Neutrophil (primary cell): Measurements from ENCODE around the gene EXOC2.
A peak's percentile ranks its signal among the peaks of the same experiment; 100 is the strongest.

Source experiments
- H3K27ac ChIP-seq: fragments of 200-600 bp; sonication (generic); 2 replicates; pipeline ENCODE4 v1.5.1; 2016; ENCODE audit warnings: mild to moderate bottlenecking, moderate library complexity
- H3K27me3 ChIP-seq: fragments of 200-600 bp; sonication (generic); 2 replicates; pipeline ENCODE4 v1.6.0; 2016; ENCODE audit warnings: mild to moderate bottlenecking
- H3K36me3 ChIP-seq: fragments of 200-600 bp; sonication (generic); 2 replicates; pipeline ENCODE4 v1.5.1; 2017
- H3K4me1 ChIP-seq, 2 experiments: fragments of 200-600 bp in 1 of 2; sonication (generic) in 1 of 2; 1 replicate in 1 of 2; 2 replicates in 1 of 2; pipeline versions ENCODE4 v1.5.1 to v1.6.1; 2013 to 2016; ENCODE audit warnings: low read depth in 1 of 2, low read length in 1 of 2, mild to moderate bottlenecking in 1 of 2, moderate library complexity in 1 of 2; ENCODE audit not compliant: control insufficient read depth in 1 of 2, insufficient read depth in 1 of 2
- H3K4me3 ChIP-seq, 2 experiments: fragments of 200-600 bp in 1 of 2; sonication (generic) in 1 of 2; 1 replicate in 1 of 2; 2 replicates in 1 of 2; pipeline ENCODE4 v1.5.1; 2013 to 2016; ENCODE audit warnings: low read depth in 1 of 2, low read length in 1 of 2, mild to moderate bottlenecking in 1 of 2, moderate library complexity in 1 of 2
- H3K9me3 ChIP-seq: fragments of 200-600 bp; sonication (generic); 2 replicates; pipeline ENCODE4 v1.5.1; 2016
- CTCF ChIP-seq: fragments of 200-600 bp; sonication (generic); IDR thresholded peaks from 2 replicates; pipeline ENCODE4 v1.5.1; 2016; ENCODE audit warnings: antibody characterized with exemption

Gene EXOC2

GRCh38 chr6:617456-618100 is 75.4 kb downstream of the EXOC2 start:
- no peaks in the 10 kb centered on the region for H3K4me1 ChIP-seq
- H3K27ac ChIP-seq, result no peak overlapping the region
- no peaks in the 10 kb centered on the region for H3K27me3 ChIP-seq
- H3K4me3 ChIP-seq, result no peak overlapping the region
- TF ChIP-seq CTCF, result no peak
- H3K36me3 ChIP-seq, result peaks cover 27% of the 10 kb centered on the region
- H3K9me3 ChIP-seq, result no peaks in the 10 kb centered on the region

GRCh38 chr6:613981-614380 is 79.0 kb downstream of the EXOC2 start:
- H3K4me1 ChIP-seq, result peaks cover 29 to 33% of the 10 kb centered on the region in 2 experiments
- TF ChIP-seq CTCF, result no peak
- no peaks in the 10 kb centered on the region for H3K9me3 ChIP-seq
- no peaks in the 10 kb centered on the region for H3K27me3 ChIP-seq
- no peak overlapping the region for H3K4me3 ChIP-seq
- no peak overlapping the region for H3K27ac ChIP-seq
- peaks cover 22% of the 10 kb centered on the region for H3K36me3 ChIP-seq

- H3K27me3 ChIP-seq, result no peaks in the 10 kb centered on the region
- peaks cover 29 to 34% of the 10 kb centered on the region in 2 experiments for H3K4me1 ChIP-seq
- H3K4me3 ChIP-seq, result no peak overlapping the region
- no peaks in the 10 kb centered on the region for H3K9me3 ChIP-seq
- TF ChIP-seq CTCF, result no peak
- no peak overlapping the region for H3K27ac ChIP-seq
- peaks cover 12% of the 10 kb centered on the region for H3K36me3 ChIP-seq
Observed at GRCh38 chr6:611928-612327, 81.0 kb downstream of the EXOC2 start.

- H3K9me3 ChIP-seq, result no peaks in the 10 kb centered on the region
- no peaks in the 10 kb centered on the region for H3K27me3 ChIP-seq
- H3K36me3 ChIP-seq, result peaks cover 5% of the 10 kb centered on the region
- peaks cover 29 to 34% of the 10 kb centered on the region in 2 experiments for H3K4me1 ChIP-seq
- no peak for TF ChIP-seq CTCF
- H3K4me3 ChIP-seq, result no peak overlapping the region
- peak overlapping the region; percentile 78 for H3K27ac ChIP-seq
Observed at GRCh38 chr6:610882-611281, 82.1 kb downstream of the EXOC2 start.

- H3K36me3 ChIP-seq, result peaks cover 3% of the 10 kb centered on the region
- no peak overlapping the region for H3K4me3 ChIP-seq
- peaks cover 29 to 34% of the 10 kb centered on the region in 2 experiments for H3K4me1 ChIP-seq
- H3K9me3 ChIP-seq, result no peaks in the 10 kb centered on the region
- H3K27me3 ChIP-seq, result no peaks in the 10 kb centered on the region
- TF ChIP-seq CTCF, result no peak
- H3K27ac ChIP-seq, result peak overlapping the region; percentile 78
Observed at GRCh38 chr6:609905-610304, 83.0 kb downstream of the EXOC2 start.
